ENCODE results near the gene KCNB1. TPM values are rescaled to one million over a fixed set of nuclear protein-coding genes. Genes with fewer than 3 reads are reported as not detected.
A peak's percentile ranks its signal among the peaks of the same experiment; 100 is the strongest.

KCNB1 gene
- total RNA-seq, 1 experiment from 2014 or later = 0.68 TPM

DNA sequence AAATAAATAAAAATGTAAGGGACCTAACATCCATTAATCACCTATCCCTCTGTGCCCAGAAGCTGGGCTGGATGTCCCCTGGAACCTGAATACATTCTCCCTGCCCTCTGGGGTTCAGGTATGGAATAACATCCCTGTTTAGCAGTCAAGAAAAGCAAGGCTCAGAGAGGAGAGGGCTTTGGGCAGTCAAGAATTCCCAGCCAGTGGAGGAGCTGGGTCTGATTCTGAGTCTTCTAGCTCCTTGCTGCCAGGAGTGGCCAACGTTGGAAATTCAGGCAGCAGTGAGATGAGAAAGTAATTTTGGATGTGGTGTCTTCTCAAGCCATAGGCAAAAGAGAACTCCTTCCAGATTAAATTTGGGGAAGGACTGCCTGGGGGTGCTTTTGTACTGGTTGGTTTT, 162.0 kb downstream of the KCNB1 start:
- H2BK15ac ChIP-seq (ENCODE audit: low read depth, low read length) = no peak overlapping the region
- peaks cover 20% of the 10 kb centered on the region; the same call in 1 of the 2 replicates for H3K27me3 ChIP-seq (ENCODE audit: insufficient read depth, low read length)
- no CpG with 5 or more reads among the region's 1 CpG for WGBS (ENCODE audit: extremely low coverage, insufficient read length, low lambda C conversion rate)
- no peaks in the 10 kb centered on the region; a peak in 1 of 7 replicates for H3K36me3 Mint-ChIP-seq (ENCODE audit: insufficient read depth in 1 of 3, low read depth in 3 of 3)
- H3K23me2 ChIP-seq (ENCODE audit: insufficient read length, low read depth, low read length, poor library complexity, severe bottlenecking) = peaks cover 9% of the 10 kb centered on the region
- H3K18ac ChIP-seq (ENCODE audit: insufficient read length, low read depth, low read length) = no peak overlapping the region
- H3K23ac ChIP-seq (ENCODE audit: insufficient read length, low read depth, low read length) = no peak overlapping the region
- H3K9me3 Mint-ChIP-seq = peaks cover 5 to 10% of the 10 kb centered on the region in 2 experiments; a peak in 2 of 5 replicates
- peak; percentile 70 for TF ChIP-seq CTCF (conservative IDR thresholded peaks at IDR 0.05)
- H3K4me1 Mint-ChIP-seq = peaks cover 24 to 37% of the 10 kb centered on the region in 2 experiments
- H3K27me3 Mint-ChIP-seq (ENCODE audit: low read depth) = peaks cover 57% of the 10 kb centered on the region
- no peaks in the 10 kb centered on the region for H3K79me2 ChIP-seq (ENCODE audit: insufficient read depth, low read length)
- no peaks in the 10 kb centered on the region for H3K79me1 ChIP-seq (ENCODE audit: insufficient read depth, low read depth, low read length, poor library complexity, severe bottlenecking)
- H4K91ac ChIP-seq (ENCODE audit: insufficient read length, low read depth, low read length) = no peak overlapping the region
- H3K56ac ChIP-seq (ENCODE audit: insufficient read length, low read depth, low read length) = no peak overlapping the region
- no peaks in the 10 kb centered on the region for H4K20me1 ChIP-seq (ENCODE audit: control insufficient read depth, insufficient read depth, insufficient read length)
- DNase-seq = peak; percentile 84
- no peak overlapping the region for H4K8ac ChIP-seq (replicated peaks; ENCODE audit: insufficient read length, low read depth, low read length)
- H4K5ac ChIP-seq (ENCODE audit: insufficient read length, low read depth, low read length) = no peak overlapping the region
- no peak overlapping the region for H3T11ph ChIP-seq (ENCODE audit: low read length)
- peak overlapping the region in 1 of 2 experiments; percentile 22; a peak in 1 of 5 replicates for H3K4me3 Mint-ChIP-seq
- no peak overlapping the region for H2BK5ac ChIP-seq (ENCODE audit: insufficient read length, low read length)
- no peak overlapping the region for H3K9ac ChIP-seq (ENCODE audit: extremely low read depth, insufficient read length, low read length)
- no peak overlapping the region for H2AK5ac ChIP-seq (ENCODE audit: insufficient read length, low read length)
- no peaks in the 10 kb centered on the region for H3K9me3 ChIP-seq (ENCODE audit: control insufficient read depth, low read depth, low read length)
- H2BK120ac ChIP-seq (ENCODE audit: low read depth, low read length, poor library complexity, severe bottlenecking) = no peak overlapping the region
- no peak overlapping the region for H3K4me2 ChIP-seq (ENCODE audit: insufficient read depth, insufficient read length, low read length)
- H3K14ac ChIP-seq (ENCODE audit: insufficient read depth, low read length) = no peak overlapping the region
- H3K27ac Mint-ChIP-seq = no peak overlapping the region; a peak in 2 of 7 replicates
- no peak overlapping the region for H3K27ac ChIP-seq (ENCODE audit: insufficient read length, low read depth, low read length)
- no peak overlapping the region for H3K4ac ChIP-seq (ENCODE audit: low read depth, low read length)
- 0 out of 2 replicates have a peak, but pooled peaks cover 4% of the 10 kb centered on the region for H3K4me1 ChIP-seq (ENCODE audit: insufficient read depth, low read length)
- no peak overlapping the region for H2AFZ ChIP-seq (ENCODE audit: low read length)
- H2BK20ac ChIP-seq (ENCODE audit: low read depth, low read length, poor library complexity, severe bottlenecking) = no peak overlapping the region
- no peak overlapping the region for H2BK12ac ChIP-seq (ENCODE audit: insufficient read length, low read depth, low read length)

Measured in H9 (cell line).